ENCODE results near the gene ALG9. TPM values are rescaled to one million over a fixed set of nuclear protein-coding genes. Genes with fewer than 3 reads are reported as not detected.

Gene ALG9
- total RNA-seq, 2 donors from 2014 or later, result 25.9 to 60.3 TPM

- no peak for ATAC-seq
- TF ChIP-seq CTCF (IDR thresholded peaks at IDR 0.05) (no peak), POLR2A (IDR thresholded peaks at IDR 0.05) (no peak)
Measured at GRCh38 chr11:111838054-111838453, 33.3 kb downstream of the ALG9 start.

GRCh38 chr11:111837366-111837891 lies 34.0 kb downstream of the ALG9 start:
- ATAC-seq, result no peak
- TF ChIP-seq CTCF (IDR thresholded peaks at IDR 0.05) (no peak), POLR2A (IDR thresholded peaks at IDR 0.05) (no peak)
- no peak for DNase-seq
- intact Hi-C loops (cut with DNase I), result loop anchor here (5.0 kb wide), 1 partner anchor 255 kb away; no protein-coding TSS in a partner anchor
- Histone ChIP-seq H3K36me3 (replicated peaks in 1 of 2; ENCODE audit: insufficient read depth in 1 of 2, low read depth in 2 of 2) (peaks cover 0 to 6% of the 10 kb centered on the region in 2 donors), H3K27me3 (no peaks in the 10 kb centered on the region), H3K27ac (no peak overlapping the region), H3K9me3 (no peaks in the 10 kb centered on the region), H3K4me3 (no peak overlapping the region), H3K4me1 (peaks cover 4% of the 10 kb centered on the region)
- 85 to 89% methylated on average over 5 of the region's 5 CpGs for WGBS, 2 donors

More at GRCh38 chr11:111838054-111838453, 33.3 kb downstream of the ALG9 start:
- Histone ChIP-seq H3K9me3 (no peaks in the 10 kb centered on the region), H3K36me3 (replicated peaks in 1 of 2; ENCODE audit: insufficient read depth in 1 of 2, low read depth in 2 of 2) (peaks cover 0 to 6% of the 10 kb centered on the region in 2 donors), H3K4me1 (peaks cover 4% of the 10 kb centered on the region), H3K27me3 (no peaks in the 10 kb centered on the region), H3K4me3 (no peak overlapping the region), H3K27ac (no peak overlapping the region)
- intact Hi-C loops (cut with DNase I), result loop anchor here (5.0 kb wide), 1 partner anchor 256 kb away; no protein-coding TSS in a partner anchor
- DNase-seq, result no peak
- whole genome bisulfite sequencing, 2 donors, result 91 to 93% methylated on average over 5 of the region's 5 CpGs

- H3K9me3 ChIP-seq, result no peaks in the 10 kb centered on the region
- ATAC-seq (no peak), DNase-seq (no peak)
- TF ChIP-seq CTCF (IDR thresholded peaks at IDR 0.05), result no peak
- no peak for TF ChIP-seq POLR2A (IDR thresholded peaks at IDR 0.05)
- H3K4me3 ChIP-seq, result no peak overlapping the region
- H3K27ac ChIP-seq, result peak overlapping the region in 1 of 4 donors; percentile 5
- H3K27me3 ChIP-seq, result no peaks in the 10 kb centered on the region
- peaks cover 0 to 6% of the 10 kb centered on the region in 2 donors for H3K36me3 ChIP-seq (replicated peaks in 1 of 2; ENCODE audit: insufficient read depth in 1 of 2, low read depth in 2 of 2)
- intact Hi-C loops (cut with DNase I), result loop anchor here (5.0 kb wide), 1 partner anchor 254 kb away; no protein-coding TSS in a partner anchor
- 21 to 30% methylated on average over 1 of the region's 1 CpG for WGBS, 2 donors
- peaks cover 4% of the 10 kb centered on the region for H3K4me1 ChIP-seq
Measured at GRCh38 chr11:111836721-111837120, 34.7 kb downstream of the ALG9 start.

- intact Hi-C loops (cut with DNase I), result loop anchor here (5.0 kb wide), 1 partner anchor 254 kb away; no protein-coding TSS in a partner anchor
- DNase-seq, result no peak
- Histone ChIP-seq H3K4me3 (no peak overlapping the region), H3K4me1 (peaks cover 1% of the 10 kb centered on the region), H3K27ac (no peak overlapping the region), H3K9me3 (no peaks in the 10 kb centered on the region), H3K27me3 (no peaks in the 10 kb centered on the region), H3K36me3 (replicated peaks in 1 of 2; ENCODE audit: insufficient read depth in 1 of 2, low read depth in 2 of 2) (peaks cover 1 to 6% of the 10 kb centered on the region in 2 donors)
- 78 to 82% methylated on average over 1 of the region's 1 CpG for WGBS, 2 donors
- ATAC-seq, result no peak
- TF ChIP-seq POLR2A (IDR thresholded peaks at IDR 0.05), result no peak
- no peak for TF ChIP-seq CTCF (IDR thresholded peaks at IDR 0.05)
Measured at GRCh38 chr11:111836162-111836561, 35.2 kb downstream of the ALG9 start.

GRCh38 chr11:111835665-111836064 lies 35.7 kb downstream of the ALG9 start:
- no peak overlapping the region for H3K4me3 ChIP-seq
- H3K4me1 ChIP-seq, result no peaks in the 10 kb centered on the region
- no peak for TF ChIP-seq POLR2A (IDR thresholded peaks at IDR 0.05)
- no peak for TF ChIP-seq CTCF (IDR thresholded peaks at IDR 0.05)
- ATAC-seq (no peak), DNase-seq (no peak)
- H3K27me3 ChIP-seq, result no peaks in the 10 kb centered on the region
- H3K27ac ChIP-seq, result no peak overlapping the region
- peaks cover 5 to 6% of the 10 kb centered on the region in 2 donors for H3K36me3 ChIP-seq (replicated peaks in 1 of 2; ENCODE audit: insufficient read depth in 1 of 2, low read depth in 2 of 2)
- H3K9me3 ChIP-seq, result no peaks in the 10 kb centered on the region
- 91 to 96% methylated on average over 7 of the region's 7 CpGs for WGBS, 2 donors
- intact Hi-C loops (cut with DNase I), result loop anchor here (5.0 kb wide), 1 partner anchor 253 kb away; no protein-coding TSS in a partner anchor

Measured in body of pancreas (tissue), 4 donors.